ENCODE data around the gene SLC10A3.

SLC10A3 gene

GRCh38 chrX:154486396-154487207, 3.8 kb downstream of the SLC10A3 start, which contains the start of gene UBL4A:
UBL4A (minus strand) TSS chrX:154486615; CDS start chrX:154486584, 31 bp downstream.
- peak in 34 of 42 donors; percentile 20 to 76 (median 47) for DNase-seq
- intact Hi-C loops (cut with DNase I): no loop called here

DNA sequence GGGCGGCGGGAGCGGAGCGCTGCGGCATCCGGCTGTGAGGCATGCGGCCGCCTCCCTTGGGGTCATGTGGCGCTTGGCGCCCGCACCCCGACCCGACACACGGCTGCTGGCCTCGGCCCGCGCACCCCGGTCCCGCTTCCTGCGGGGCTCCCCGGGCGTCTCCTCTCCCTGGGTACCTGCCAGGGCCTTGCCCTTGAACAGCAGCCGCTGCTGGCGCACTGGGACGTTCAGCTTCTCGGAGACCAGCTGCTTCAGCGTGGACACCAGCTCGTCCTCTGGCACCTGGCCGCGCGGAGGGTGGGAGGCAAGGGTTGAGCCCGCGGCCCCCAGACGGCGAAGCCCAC, 4.4 kb downstream of the SLC10A3 start:
- DNase-seq: peak in 18 of 42 donors; percentile 7 to 54 (median 33)
- intact Hi-C loops (cut with DNase I): no loop called here

DNA sequence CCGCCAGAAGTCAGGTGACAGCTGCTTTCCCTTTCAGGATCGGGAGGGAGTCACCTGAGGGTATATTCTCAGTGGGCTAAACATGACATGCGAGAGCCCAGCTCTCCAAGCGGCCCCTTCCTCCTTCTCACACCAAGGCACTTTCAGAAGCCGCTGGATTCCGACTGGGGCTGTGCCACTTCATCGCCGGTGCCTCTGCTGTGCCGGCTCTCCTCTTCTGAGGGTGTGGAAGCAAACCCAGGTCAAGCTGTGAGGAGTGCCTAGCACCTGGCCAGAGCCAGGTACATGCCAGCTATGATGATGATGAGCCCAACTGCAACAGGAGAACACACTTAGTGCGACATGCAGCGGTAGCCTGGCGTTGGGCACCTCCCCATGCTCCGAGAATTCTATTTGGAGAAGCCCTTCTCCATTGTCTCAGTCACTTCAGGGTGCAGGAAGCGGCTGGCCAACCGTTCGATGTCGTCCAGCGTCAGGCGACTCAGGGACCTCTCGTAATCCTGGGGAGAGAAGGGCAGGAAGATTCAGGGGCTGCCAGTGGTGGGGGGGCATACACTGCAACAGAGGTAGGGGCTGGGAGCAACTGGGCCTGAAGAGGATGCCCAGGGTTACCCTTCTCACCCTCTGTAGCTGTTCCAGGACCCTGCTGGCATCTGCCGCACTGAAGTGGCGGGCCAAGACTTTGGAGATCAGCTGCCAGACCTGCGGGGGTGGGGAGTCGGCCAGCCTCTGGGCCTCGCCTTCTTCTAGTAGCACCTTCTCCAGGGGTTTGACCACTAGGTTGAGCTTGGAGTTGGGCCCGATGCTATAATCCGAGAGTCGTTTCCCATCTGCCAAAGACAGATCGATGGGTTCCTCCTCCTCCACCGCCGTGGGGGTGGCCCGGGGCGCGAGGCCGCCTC, 5.0 kb downstream of the SLC10A3 start:
- intact Hi-C loops (cut with DNase I): no loop called here
- DNase-seq: peak in 1 of 42 donors; percentile 17

DNA sequence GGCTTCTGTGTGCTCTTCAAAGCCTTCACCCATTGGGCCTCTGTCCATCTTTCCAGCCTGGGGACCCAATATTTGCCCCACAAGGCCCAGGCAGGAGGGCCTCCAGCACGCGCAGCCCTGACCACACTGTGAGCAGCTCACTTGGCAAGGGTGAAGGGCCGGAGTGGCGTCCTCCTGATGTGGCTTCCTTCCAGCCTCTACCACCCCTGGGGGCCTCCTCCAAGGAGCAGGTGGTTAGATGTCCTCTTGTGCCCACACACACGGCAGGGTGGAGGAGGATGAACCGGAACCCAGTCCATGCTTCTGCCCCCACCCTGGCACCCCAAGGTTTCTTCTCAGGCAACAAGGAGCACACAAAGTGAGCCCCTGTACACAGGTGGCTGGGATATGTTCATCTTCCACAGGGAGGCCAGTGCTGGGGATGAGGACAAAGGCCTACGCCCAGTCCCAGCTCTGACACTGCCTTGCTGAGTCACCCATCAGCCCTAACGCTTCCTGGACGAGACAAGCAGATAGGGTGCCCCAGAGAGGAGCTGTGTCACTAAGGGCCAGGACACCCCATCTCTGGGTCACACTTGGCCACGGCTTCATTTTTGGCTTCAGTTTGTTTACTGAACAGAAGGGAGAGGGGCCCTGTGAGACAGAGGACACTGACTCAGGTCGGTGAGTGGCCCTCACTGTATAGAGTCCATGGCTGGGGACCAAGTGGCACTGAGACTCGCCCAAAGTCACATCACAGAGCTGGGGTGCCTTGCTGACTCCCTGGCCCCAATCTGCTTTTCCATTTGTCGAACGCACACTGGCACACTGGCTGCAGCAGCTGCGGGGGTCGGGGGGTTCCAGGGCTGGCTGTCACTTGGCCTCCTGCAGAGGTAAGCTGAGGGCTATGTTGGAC, 5.9 kb downstream of the SLC10A3 start:
- DNase-seq: no peak
- intact Hi-C loops (cut with DNase I): no loop called here

- intact Hi-C loops (cut with DNase I): no loop called here
- no peak for DNase-seq
These were observed 7.1 kb downstream of the SLC10A3 start for GRCh38 chrX:154483325-154483724.

- no peak for DNase-seq
- intact Hi-C loops (cut with DNase I): no loop called here
These were observed 7.6 kb downstream of the SLC10A3 start for GRCh38 chrX:154482786-154483185.

GRCh38 chrX:154481911-154482601, 8.4 kb downstream of the SLC10A3 start:
- no peak for DNase-seq
- intact Hi-C loops (cut with DNase I): no loop called here

DNA sequence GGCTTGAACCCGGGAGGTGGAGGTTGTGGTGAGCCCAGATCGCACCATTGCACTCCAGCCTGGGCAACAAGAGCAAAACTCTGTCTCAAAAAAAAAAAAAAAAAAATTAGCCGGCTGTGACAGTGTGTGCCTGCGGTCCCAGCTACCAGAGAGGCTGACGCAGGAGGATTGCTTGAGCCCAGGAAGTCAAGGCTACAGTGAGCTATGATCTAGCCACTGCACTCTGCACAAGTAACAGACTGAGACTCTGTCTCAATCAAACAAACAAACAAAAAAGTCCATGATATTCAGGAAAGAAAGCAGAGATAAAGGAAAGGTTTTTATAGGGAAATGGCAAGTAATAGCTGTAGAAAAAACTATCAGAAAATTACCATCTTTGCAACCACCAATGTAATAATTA, 9.2 kb downstream of the SLC10A3 start:
- no peak for DNase-seq
- intact Hi-C loops (cut with DNase I): no loop called here

- DNase-seq: peak; percentile 75 to 97 (median 93)
- intact Hi-C loops (cut with DNase I): no loop called here
These were observed 11.5 kb downstream of the SLC10A3 start, which contains the start of gene LAGE3 for GRCh38 chrX:154478728-154479622. LAGE3 (minus strand) TSS chrX:154479281; CDS start chrX:154478915, 366 bp downstream.

- intact Hi-C loops (cut with DNase I): no loop called here
These were observed 12.4 kb downstream of the SLC10A3 start for GRCh38 chrX:154477891-154478477.

DNA sequence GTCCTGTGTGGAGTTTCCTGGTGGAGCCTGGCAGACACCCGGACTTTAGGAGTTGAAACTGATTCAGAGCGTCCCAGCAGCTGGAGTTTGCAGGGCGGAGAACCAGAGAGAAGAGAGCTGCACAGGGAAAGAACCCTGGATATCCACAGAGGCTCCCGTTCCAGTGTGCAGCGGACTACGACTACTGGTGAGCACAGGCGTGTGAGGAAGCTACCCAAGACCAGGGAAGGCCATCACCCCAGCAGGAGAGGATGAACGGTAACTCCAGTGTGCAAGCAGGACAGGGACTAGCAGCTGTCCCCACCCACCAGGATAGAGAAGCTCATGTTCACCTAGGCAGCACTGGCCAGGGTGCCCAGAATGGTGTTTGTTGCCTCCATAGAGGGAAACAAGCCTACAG, 13.6 kb downstream of the SLC10A3 start:
- no peak for DNase-seq
- intact Hi-C loops (cut with DNase I): no loop called here

More at GRCh38 chrX:154477891-154478477, 12.4 kb downstream of the SLC10A3 start:
- no peak for DNase-seq

DNA sequence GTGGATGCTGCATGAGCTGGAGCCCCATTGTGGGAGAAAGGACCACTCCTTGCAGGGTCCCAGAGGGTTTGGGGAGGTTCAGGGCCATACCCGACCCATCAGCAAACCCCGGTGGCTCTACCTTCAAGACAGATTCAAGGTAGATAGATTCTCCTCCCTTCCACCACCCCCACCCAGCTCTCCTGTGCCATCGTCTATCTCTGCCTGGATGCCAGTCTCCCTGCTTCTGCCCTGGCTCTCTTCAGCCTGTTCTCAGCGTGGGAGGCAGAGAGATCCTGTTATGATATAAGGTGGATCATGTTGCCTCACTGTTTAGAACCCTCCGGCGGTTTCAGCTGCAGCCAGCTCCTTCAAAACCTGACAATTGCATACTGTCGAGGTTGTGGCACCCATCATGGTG, 16.7 kb downstream of the SLC10A3 start:
- no peak for DNase-seq
- intact Hi-C loops (cut with DNase I): no loop called here

DNA sequence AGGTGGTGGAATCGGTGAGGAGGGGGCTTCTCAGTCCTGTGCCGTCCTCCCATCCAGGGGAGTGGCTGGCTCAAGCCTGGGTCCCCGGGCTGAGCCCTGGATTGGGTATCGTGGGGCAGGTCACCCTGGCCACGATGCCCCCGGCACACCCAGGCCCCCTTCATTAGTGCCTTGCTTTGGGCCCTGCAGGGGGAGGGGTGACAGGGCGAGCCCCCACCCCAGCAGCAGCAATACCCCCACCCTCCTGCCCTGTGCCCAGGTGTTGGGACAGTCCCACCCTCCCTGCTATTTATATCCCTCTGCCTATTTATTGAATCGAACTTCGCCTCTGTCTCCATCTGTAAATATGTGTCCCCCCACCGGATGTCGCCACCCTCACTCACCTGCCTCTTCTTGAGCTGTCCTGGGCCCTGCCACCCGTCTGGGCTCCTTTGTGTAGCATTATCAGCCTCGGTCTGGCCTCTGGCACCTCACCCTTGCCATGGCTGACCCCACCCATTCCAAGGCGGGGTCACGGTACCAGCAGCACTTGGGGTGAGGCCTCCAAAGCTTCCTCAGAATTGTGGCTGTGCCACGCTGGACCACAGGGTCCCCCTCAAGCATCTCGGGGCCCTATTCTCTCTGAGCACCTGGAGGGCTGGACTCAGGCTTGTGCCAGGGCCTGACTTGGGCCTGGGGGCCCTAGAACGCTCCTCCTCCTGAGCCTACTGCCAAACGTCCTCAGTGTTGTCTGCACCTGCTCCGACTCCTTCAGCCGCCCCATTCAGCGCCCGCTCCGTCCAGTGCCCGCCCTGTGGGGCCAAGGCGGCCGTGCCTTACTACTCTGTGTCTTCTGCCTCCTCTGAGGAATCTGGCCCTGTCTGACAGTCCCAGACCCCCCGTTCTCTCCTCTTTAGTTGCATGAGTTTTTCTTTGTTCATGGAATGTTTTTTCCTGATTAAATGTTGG, 17.5 kb downstream of the SLC10A3 start:
- no peak for DNase-seq
- intact Hi-C loops (cut with DNase I): no loop called here

DNA sequence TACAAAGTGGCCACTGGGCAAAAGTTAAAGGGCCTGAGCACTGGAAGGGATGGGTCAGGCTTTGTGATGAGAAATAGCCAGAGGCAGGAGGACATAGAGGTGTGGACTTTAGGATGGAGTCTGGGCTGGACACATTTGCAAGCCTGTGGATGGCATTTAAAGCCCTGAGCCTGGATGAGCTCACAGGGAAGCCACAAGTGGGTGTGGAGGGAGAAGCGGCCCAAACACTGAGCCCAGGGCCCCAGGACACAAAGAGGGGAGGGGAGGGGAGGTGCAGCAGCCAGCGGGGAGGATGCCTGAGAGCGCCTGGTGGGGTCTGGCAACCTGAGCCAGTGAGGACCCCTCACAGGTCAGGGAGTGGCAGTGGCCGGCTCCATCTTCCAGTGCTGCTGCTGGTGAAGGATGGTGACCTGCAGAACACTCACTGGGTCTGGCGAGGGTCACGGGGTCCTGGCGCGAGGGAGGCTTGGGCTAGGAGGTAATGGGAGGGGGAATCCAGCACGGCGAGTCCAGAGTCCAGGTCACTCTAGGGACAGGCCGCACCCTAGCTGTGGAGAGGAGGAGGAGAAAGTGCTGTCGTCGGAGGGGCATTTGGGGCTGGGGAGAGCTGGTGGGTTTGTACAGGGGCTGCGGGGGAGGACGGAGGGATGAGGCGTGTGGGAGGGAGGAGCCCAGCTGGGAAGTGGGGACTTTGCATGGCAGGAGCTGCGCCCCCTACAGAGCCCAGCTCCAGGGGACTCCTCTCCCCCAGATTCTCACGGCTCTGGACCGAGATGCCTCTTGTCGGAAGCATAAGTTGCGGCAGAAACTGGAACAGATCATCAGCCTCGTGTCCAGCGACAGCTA, 18.4 kb downstream of the SLC10A3 start:
- no peak for DNase-seq
- intact Hi-C loops (cut with DNase I): no loop called here

Measured in head of caudate nucleus (tissue), 42 donors.